Epithelial cell of prostate (primary cell): ENCODE results near the gene RHBDL2.
"Not testable (repeated sequence)": the region's sequence is repeated elsewhere in the genome, so short reads cannot be mapped to it uniquely, and the experiment has no call there.

ENCODE experiments used
- DNase-seq: peaks from one replicate; pipeline ENCODE4 v3.0.0-alpha.2; 2011; ENCODE audit warnings: low read depth, low spot score
- H3K27ac ChIP-seq: fragments of 450-650 bp; 2 replicates; pipeline ENCODE4 v1.5.1; 2017; ENCODE audit warnings: mild to moderate bottlenecking

The RHBDL2 gene

DNA sequence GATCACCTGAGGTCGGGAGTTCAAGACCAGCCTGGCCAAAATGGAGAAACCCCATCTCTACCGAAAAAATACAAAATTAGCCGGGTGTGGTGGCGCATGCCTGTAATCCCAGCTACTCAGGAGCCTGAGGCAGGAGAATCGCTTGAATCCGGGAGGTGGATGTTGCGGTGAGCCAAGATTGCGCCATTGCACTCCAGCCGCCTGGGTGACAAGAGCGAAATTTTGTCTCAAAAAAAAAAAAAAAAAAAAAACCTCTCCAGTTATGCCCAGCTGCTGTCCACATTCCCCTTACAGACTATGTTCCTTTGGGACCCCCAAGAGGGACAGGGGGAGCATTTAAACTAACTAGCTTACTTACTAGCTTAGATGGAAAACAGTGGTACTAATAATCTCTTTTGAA lies 105.3 kb downstream of the RHBDL2 start:
- H3K27ac ChIP-seq, DNase-seq: not testable (repeated sequence)
